22Rv1 (cell line): Measurements from ENCODE around the gene TM7SF2.

Experiments
- H3K27ac ChIP-seq: fragments of 450-650 bp; 2 replicates; pipeline ENCODE4 v1.5.1; 2017
- CTCF ChIP-seq: fragments of 450-650 bp; IDR thresholded peaks from 2 replicates; pipeline ENCODE4 v1.5.1; 2017; ENCODE audit warnings: mild to moderate bottlenecking
- ZFX ChIP-seq: fragments of 450-650 bp; IDR thresholded peaks from 2 replicates; pipeline ENCODE4 v1.6.1; 2017; ENCODE audit warnings: antibody characterized with exemption, borderline replicate concordance

Gene TM7SF2

GRCh38 chr11:65103476-65103875 lies 8.2 kb upstream of the TM7SF2 start:
- TF ChIP-seq CTCF = no peak
- no peak for TF ChIP-seq ZFX
- H3K27ac ChIP-seq = peak overlapping the region; percentile 92

GRCh38 chr11:65104628-65105027 lies 7.0 kb upstream of the TM7SF2 start:
- no peak for TF ChIP-seq CTCF
- no peak for TF ChIP-seq ZFX
- H3K27ac ChIP-seq = peak overlapping the region; percentile 92

- no peak for TF ChIP-seq CTCF
- TF ChIP-seq ZFX = no peak
- H3K27ac ChIP-seq = no peak overlapping the region
Observed at GRCh38 chr11:65107078-65107477, 4.6 kb upstream of the TM7SF2 start.

GRCh38 chr11:65107751-65108468 lies 3.8 kb upstream of the TM7SF2 start:
- TF ChIP-seq CTCF = no peak
- TF ChIP-seq ZFX = no peak

GRCh38 chr11:65108469-65109123 lies 3.1 kb upstream of the TM7SF2 start:
- TF ChIP-seq CTCF = no peak
- no peak overlapping the region for H3K27ac ChIP-seq

More at GRCh38 chr11:65107751-65108468, 3.8 kb upstream of the TM7SF2 start:
- no peak overlapping the region for H3K27ac ChIP-seq

- TF ChIP-seq CTCF = no peak
- no peak for TF ChIP-seq ZFX
- peak overlapping the region; percentile 99; the same call in 1 of the 2 replicates for H3K27ac ChIP-seq
Observed at GRCh38 chr11:65109231-65110198, 2.2 kb upstream of the TM7SF2 start.
